Hepatocyte (in vitro differentiated cells): Measurements from ENCODE around the gene SASH3.

Experiments
- EZH2 ChIP-seq: fragments of 200-600 bp; sonication (generic); IDR thresholded peaks from 2 replicates; pipeline ENCODE4 v1.6.1; 2016; ENCODE audit warnings: antibody characterized with exemption, mild to moderate bottlenecking, borderline replicate concordance
- EZH2phosphoT487 ChIP-seq: fragments of 200-600 bp; sonication (generic); IDR thresholded peaks from one replicate; pipeline ENCODE4 v1.6.1; 2018; ENCODE audit warnings: antibody characterized with exemption, mild to moderate bottlenecking, low read depth, moderate library complexity; ENCODE audit not compliant: unreplicated experiment, severe bottlenecking
- TF ChIP-seq, protein P1 (sequence below): fragments of 200-600 bp; sonication (generic); IDR thresholded peaks from 2 replicates; pipeline ENCODE4 v1.5.1; 2016; ENCODE audit warnings: antibody characterized with exemption, mild to moderate bottlenecking; ENCODE audit not compliant: poor library complexity

- TF ChIP-seq EZH2 (no peak), EZH2phosphoT487 (no peak)
- TF ChIP-seq, protein P1, sequence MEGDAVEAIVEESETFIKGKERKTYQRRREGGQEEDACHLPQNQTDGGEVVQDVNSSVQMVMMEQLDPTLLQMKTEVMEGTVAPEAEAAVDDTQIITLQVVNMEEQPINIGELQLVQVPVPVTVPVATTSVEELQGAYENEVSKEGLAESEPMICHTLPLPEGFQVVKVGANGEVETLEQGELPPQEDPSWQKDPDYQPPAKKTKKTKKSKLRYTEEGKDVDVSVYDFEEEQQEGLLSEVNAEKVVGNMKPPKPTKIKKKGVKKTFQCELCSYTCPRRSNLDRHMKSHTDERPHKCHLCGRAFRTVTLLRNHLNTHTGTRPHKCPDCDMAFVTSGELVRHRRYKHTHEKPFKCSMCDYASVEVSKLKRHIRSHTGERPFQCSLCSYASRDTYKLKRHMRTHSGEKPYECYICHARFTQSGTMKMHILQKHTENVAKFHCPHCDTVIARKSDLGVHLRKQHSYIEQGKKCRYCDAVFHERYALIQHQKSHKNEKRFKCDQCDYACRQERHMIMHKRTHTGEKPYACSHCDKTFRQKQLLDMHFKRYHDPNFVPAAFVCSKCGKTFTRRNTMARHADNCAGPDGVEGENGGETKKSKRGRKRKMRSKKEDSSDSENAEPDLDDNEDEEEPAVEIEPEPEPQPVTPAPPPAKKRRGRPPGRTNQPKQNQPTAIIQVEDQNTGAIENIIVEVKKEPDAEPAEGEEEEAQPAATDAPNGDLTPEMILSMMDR = no peak
Measured at GRCh38 chrX:129798888-129799287, 19.1 kb downstream of the SASH3 start.
